ENCODE results near the gene MED13.

- TF ChIP-seq CTCF (optimal IDR thresholded peaks at IDR 0.05 in 1 of 3, IDR thresholded peaks at IDR 0.05 in 1 of 3, conservative IDR thresholded peaks at IDR 0.05 in 1 of 3; ENCODE audit: extremely low read depth in 1 of 3, insufficient read depth in 2 of 3, low read length in 3 of 3): no peak
- TF ChIP-seq EZH2 (IDR thresholded peaks at IDR 0.05; ENCODE audit: low read length): no peak
These were observed 34.8 kb downstream of the MED13 start for GRCh38 chr17:62030264-62030663.

Data from keratinocyte (primary cell).